OCI-LY7 (cell line): Measurements from ENCODE around the gene B3GALT6.

Experiments used
- EZH2phosphoT487 ChIP-seq: fragments of 200-600 bp; sonication (generic); IDR thresholded peaks from 2 replicates; pipeline ENCODE4 v1.6.1; 2018; ENCODE audit warnings: low read depth, borderline replicate concordance, mild to moderate bottlenecking, mixed run types, antibody characterized with exemption, low read length, moderate library complexity, mixed read lengths
- TF ChIP-seq, protein P1 (sequence below): fragments of 200-600 bp; sonication (generic); conservative IDR thresholded peaks from 2 replicates; pipeline ENCODE4 v1.5.1; 2014; ENCODE audit warnings: mild to moderate bottlenecking, antibody characterized with exemption, low read length, moderate library complexity, mixed read lengths

GRCh38 chr1:1238702-1239178 lies 6.7 kb downstream of the B3GALT6 start:
- TF ChIP-seq, protein P1, sequence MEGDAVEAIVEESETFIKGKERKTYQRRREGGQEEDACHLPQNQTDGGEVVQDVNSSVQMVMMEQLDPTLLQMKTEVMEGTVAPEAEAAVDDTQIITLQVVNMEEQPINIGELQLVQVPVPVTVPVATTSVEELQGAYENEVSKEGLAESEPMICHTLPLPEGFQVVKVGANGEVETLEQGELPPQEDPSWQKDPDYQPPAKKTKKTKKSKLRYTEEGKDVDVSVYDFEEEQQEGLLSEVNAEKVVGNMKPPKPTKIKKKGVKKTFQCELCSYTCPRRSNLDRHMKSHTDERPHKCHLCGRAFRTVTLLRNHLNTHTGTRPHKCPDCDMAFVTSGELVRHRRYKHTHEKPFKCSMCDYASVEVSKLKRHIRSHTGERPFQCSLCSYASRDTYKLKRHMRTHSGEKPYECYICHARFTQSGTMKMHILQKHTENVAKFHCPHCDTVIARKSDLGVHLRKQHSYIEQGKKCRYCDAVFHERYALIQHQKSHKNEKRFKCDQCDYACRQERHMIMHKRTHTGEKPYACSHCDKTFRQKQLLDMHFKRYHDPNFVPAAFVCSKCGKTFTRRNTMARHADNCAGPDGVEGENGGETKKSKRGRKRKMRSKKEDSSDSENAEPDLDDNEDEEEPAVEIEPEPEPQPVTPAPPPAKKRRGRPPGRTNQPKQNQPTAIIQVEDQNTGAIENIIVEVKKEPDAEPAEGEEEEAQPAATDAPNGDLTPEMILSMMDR: no peak
- no peak for TF ChIP-seq EZH2phosphoT487
